ENCODE results near the gene SUPT5H. TPM values are rescaled to one million over a fixed set of nuclear protein-coding genes. Genes with fewer than 3 reads are reported as not detected.

SUPT5H gene
- total and polyA plus RNA-seq, 10 of the 15 experiments (the other 5 are each of a cell fraction or from before 2014, with no cell fraction given): 27.2 to 194 (median 83.6) TPM

DNA sequence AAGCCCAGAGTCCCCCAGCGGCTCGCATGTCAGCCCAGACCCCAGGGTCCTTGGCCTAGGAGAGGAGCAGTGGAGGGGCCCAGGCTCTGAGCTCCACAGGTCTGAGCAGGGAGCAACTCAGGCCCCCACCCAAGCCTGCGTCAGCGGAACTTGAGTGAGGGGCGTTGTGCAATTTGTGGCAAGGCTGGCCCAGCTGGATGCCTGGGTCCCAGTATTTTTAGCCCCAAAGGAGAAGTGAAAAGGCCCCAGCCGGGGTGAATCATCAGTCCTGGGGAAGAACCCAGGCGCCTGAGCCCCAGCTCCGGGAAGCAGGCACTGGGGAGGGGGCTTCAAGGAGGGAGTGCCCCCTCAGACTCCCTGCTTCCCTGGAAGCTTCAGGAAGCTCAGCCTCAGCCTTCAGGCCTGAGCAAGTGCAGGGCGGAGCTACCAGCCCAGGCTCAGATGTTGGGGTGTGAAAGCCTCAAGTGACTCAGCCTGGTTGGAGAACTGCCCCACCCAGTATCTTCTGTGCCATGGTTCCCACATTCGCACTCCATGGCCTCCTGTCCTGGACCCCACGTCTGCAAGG is 47.0 kb upstream of the SUPT5H start (continued):
- TF ChIP-seq ESRRA (IDR thresholded peaks at IDR 0.05; ENCODE audit: low read length): no peak
- peak; percentile 35 for TF ChIP-seq MEF2B (IDR thresholded peaks at IDR 0.05; ENCODE audit: partially characterized antibody, poor library complexity, severe bottlenecking)
- TF ChIP-seq DPF2 (IDR thresholded peaks at IDR 0.05): peak; percentile 71
- TF ChIP-seq ATF7 (IDR thresholded peaks at IDR 0.05; ENCODE audit: low read depth): no peak
- TF ChIP-seq, protein P1, sequence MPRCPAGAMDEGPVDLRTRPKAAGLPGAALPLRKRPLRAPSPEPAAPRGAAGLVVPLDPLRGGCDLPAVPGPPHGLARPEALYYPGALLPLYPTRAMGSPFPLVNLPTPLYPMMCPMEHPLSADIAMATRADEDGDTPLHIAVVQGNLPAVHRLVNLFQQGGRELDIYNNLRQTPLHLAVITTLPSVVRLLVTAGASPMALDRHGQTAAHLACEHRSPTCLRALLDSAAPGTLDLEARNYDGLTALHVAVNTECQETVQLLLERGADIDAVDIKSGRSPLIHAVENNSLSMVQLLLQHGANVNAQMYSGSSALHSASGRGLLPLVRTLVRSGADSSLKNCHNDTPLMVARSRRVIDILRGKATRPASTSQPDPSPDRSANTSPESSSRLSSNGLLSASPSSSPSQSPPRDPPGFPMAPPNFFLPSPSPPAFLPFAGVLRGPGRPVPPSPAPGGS (IDR thresholded peaks at IDR 0.05; ENCODE audit: borderline replicate concordance, insufficient read depth, low read depth, low read length, poor library complexity, severe bottlenecking): peak; percentile 32

DNA sequence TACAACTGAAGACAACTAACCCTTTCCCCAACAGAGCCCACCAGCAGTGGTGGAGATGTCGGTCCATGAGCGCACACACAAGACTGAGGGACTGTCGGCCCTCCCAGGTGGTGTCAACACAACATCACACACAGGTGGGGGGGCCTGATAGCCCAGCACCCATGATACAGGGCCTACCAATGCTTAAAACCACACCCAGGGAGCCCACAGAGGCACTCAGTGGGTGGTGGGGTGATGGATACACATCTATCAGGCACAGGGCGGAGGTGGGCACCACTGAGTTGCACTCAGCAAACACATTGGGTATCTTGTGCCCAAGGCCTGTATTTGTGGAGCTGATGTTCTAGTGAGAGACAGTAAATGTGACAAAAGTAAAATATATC is 45.7 kb upstream of the SUPT5H start:
- Histone ChIP-seq H2AFZ (ENCODE audit: control insufficient read depth, low read depth, low read length) (no peak overlapping the region), H3K36me3 (ENCODE audit: control insufficient read depth in 2 of 2, insufficient read depth in 2 of 2, low read length in 1 of 2) (peaks cover 0 to 8% of the 10 kb centered on the region in 2 experiments; a peak in 2 of 4 replicates), H3K4me3 (no peak overlapping the region), H3K79me2 (ENCODE audit: control insufficient read depth, insufficient read depth, low read length) (peaks cover 22% of the 10 kb centered on the region), H3K27ac (ENCODE audit: control insufficient read depth, insufficient read depth) (peak overlapping the region; percentile 65), H3K4me1 (ENCODE audit: control insufficient read depth, insufficient read depth, low read length) (peaks cover 65% of the 10 kb centered on the region), H3K9me3 (replicated peaks; ENCODE audit: control insufficient read depth, insufficient read depth, low read length) (no peaks in the 10 kb centered on the region), H4K20me1 (ENCODE audit: control insufficient read depth, insufficient read depth) (no peaks in the 10 kb centered on the region), H3K9ac (ENCODE audit: control insufficient read depth, insufficient read depth, low read length) (no peak overlapping the region), H3K27me3 (replicated peaks in 1 of 2; ENCODE audit: control insufficient read depth in 2 of 2, insufficient read depth in 2 of 2, low read length in 1 of 2) (no peaks in the 10 kb centered on the region), H3K4me2 (ENCODE audit: control insufficient read depth, insufficient read depth) (no peak overlapping the region)
- 100% methylated on average over 4 of the region's 4 CpGs for WGBS (ENCODE audit: insufficient coverage, insufficient replicate concordance, low lambda C conversion rate, missing lambda C conversion rate)
- in situ Hi-C loops (cut with MboI) (no loop called here), intact Hi-C loops (cut with micrococcal nuclease; ENCODE audit: unreplicated experiment) (loop anchor here (10.0 kb wide), 1 partner anchor 425 kb away; the partner anchor contains the start of gene FBXO17)
- CTCF ChIA-PET: interaction anchor here (4.7 to 7.4 kb wide), 2 partner anchors 12 to 134 kb away, joined by 20 to 218 read pairs; partner anchors contain the start of genes EID2B and PLEKHG2
- POLR2A ChIA-PET: interaction anchor here (2.9 kb wide), 1 partner anchor 12 kb away, joined by 37 read pairs; the partner anchor contains the start of gene PLEKHG2
- FAIRE-seq (no peak), DNase-seq (ENCODE audit: low read depth, low spot score) (no peak), ATAC-seq (no peak)
- RAD21 ChIA-PET (ENCODE audit: unreplicated experiment): interaction anchor here (6.7 kb wide), 1 partner anchor 12 kb away, joined by 159 read pairs; the partner anchor contains the start of gene PLEKHG2
- BruUV-seq (replicated peaks): no TSS peak
- TF ChIP-seq, protein P2, sequence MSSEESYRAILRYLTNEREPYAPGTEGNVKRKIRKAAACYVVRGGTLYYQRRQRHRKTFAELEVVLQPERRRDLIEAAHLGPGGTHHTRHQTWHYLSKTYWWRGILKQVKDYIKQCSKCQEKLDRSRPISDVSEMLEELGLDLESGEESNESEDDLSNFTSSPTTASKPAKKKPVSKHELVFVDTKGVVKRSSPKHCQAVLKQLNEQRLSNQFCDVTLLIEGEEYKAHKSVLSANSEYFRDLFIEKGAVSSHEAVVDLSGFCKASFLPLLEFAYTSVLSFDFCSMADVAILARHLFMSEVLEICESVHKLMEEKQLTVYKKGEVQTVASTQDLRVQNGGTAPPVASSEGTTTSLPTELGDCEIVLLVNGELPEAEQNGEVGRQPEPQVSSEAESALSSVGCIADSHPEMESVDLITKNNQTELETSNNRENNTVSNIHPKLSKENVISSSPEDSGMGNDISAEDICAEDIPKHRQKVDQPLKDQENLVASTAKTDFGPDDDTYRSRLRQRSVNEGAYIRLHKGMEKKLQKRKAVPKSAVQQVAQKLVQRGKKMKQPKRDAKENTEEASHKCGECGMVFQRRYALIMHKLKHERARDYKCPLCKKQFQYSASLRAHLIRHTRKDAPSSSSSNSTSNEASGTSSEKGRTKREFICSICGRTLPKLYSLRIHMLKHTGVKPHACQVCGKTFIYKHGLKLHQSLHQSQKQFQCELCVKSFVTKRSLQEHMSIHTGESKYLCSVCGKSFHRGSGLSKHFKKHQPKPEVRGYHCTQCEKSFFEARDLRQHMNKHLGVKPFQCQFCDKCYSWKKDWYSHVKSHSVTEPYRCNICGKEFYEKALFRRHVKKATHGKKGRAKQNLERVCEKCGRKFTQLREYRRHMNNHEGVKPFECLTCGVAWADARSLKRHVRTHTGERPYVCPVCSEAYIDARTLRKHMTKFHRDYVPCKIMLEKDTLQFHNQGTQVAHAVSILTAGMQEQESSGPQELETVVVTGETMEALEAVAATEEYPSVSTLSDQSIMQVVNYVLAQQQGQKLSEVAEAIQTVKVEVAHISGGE (CRISPR knock-in tag; IDR thresholded peaks at IDR 0.05): no peak
- TF ChIP-seq TCF7 (IDR thresholded peaks at IDR 0.05; ENCODE audit: borderline replicate concordance): no peak
- TF ChIP-seq SREBF1 (IDR thresholded peaks at IDR 0.05; ENCODE audit: low read length): no peak
- no peak for TF ChIP-seq RB1 (IDR thresholded peaks at IDR 0.05; ENCODE audit: borderline replicate concordance)
- no peak for TF ChIP-seq FOXM1 (IDR thresholded peaks at IDR 0.05; ENCODE audit: low read depth, low read length)
- TF ChIP-seq TCF12 (IDR thresholded peaks at IDR 0.05; ENCODE audit: low read depth, low read length): no peak
- TF ChIP-seq POLR2A (IDR thresholded peaks at IDR 0.05; ENCODE audit: low read depth, low read length): peak; percentile 45; the same call in 1 of the 2 replicates
- TF ChIP-seq, protein P3, sequence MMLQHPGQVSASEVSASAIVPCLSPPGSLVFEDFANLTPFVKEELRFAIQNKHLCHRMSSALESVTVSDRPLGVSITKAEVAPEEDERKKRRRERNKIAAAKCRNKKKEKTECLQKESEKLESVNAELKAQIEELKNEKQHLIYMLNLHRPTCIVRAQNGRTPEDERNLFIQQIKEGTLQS (IDR thresholded peaks at IDR 0.05; ENCODE audit: borderline replicate concordance, extremely low read depth, low read depth, low read length): no peak
- SMC1A ChIA-PET (ENCODE audit: uncharacterized antibody, unreplicated experiment): interaction anchor here (2.3 to 8.7 kb wide), 2 partner anchors 9 to 12 kb away, joined by 18 to 146 read pairs; partner anchors contain the start of gene PLEKHG2

All from GM12878 (cell line).